Naive thymus-derived CD8-positive, alpha-beta T cell (primary cell): ENCODE results near the gene KDM4C. TPM values are rescaled to one million over a fixed set of nuclear protein-coding genes. Genes with fewer than 3 reads are reported as not detected.

Experiments used
- ATAC-seq, 2 donors: fragments of 150-1000 bp; cut with Tn5 transposase in 1 of 2; sonication (Bioruptor Pico), chemical (Tn5 transposase) in 1 of 2; 1 replicate in 1 of 2; 2 replicates in 1 of 2; pipeline ENCODE4 v1.10.0; 2021; ENCODE audit warnings: mild to moderate bottlenecking in 2 of 2, moderate library complexity in 2 of 2
- POLR2A ChIA-PET: fragments of 350-600 bp; sonication (Branson Sonifier 250); formaldehyde crosslinking; loops from one replicate; lab custom pipeline; 2021; ENCODE audit warnings: antibody characterized with exemption; lab: Charles Lee
- DNase-seq, 10 donors: peaks; one replicate each; pipeline versions ENCODE4 v3.0.0 to v3.0.0-alpha.2; 2020 to 2022
- H3K27ac Mint-ChIP-seq, 10 donors: one replicate each; pipeline ENCODE4 v1.8.0; 2020 to 2022; ENCODE audit warnings: mild to moderate bottlenecking in 10 of 10, mixed read lengths in 10 of 10, moderate library complexity in 4 of 10, inconsistent platforms in 1 of 10
- H3K27me3 Mint-ChIP-seq, 5 donors: one replicate each; pipeline ENCODE4 v1.8.0; 2021 to 2022; ENCODE audit warnings: mixed read lengths in 5 of 5
- H3K36me3 Mint-ChIP-seq, 3 donors: one replicate each; pipeline ENCODE4 v1.8.0; 2020 to 2022; ENCODE audit warnings: mixed read lengths in 3 of 3, mild to moderate bottlenecking in 2 of 3, inconsistent platforms in 1 of 3
- H3K4me1 Mint-ChIP-seq, 4 donors: one replicate each; pipeline ENCODE4 v1.8.0; 2021 to 2022; ENCODE audit warnings: mixed read lengths in 4 of 4
- H3K4me3 Mint-ChIP-seq, 10 donors: one replicate each; pipeline ENCODE4 v1.8.0; 2020 to 2022; ENCODE audit warnings: mild to moderate bottlenecking in 10 of 10, mixed read lengths in 10 of 10, moderate library complexity in 6 of 10, inconsistent platforms in 1 of 10
- H3K9me3 Mint-ChIP-seq, 9 donors: one replicate each; pipeline ENCODE4 v1.8.0; 2020 to 2022; ENCODE audit warnings: mixed read lengths in 9 of 9, mild to moderate bottlenecking in 3 of 9, inconsistent platforms in 1 of 9, moderate library complexity in 1 of 9
- polyA plus RNA-seq, 3 donors: library from polyadenylated mRNA; unstranded; fragments of 300-500 nt; fragmentation: Illumina TruSeq; gene quantifications; one replicate each; pipeline ENCODE4 v1.2.3, GENCODE V29; 2021
- total RNA-seq, 8 experiments: library from RNA in 2 of 8; stranded (reverse) in 2 of 8; gene quantifications; one replicate each; pipeline ENCODE4 v1.2.3 and lab custom pipeline; 2021 to 2026

KDM4C gene
- total and polyA plus RNA-seq, 5 experiments from 2014 or later: 27.5 to 83.6 (median 27.8) TPM

GRCh38 chr9:7165331-7165975 lies 407.7 kb downstream of the KDM4C start:
- Mint-ChIP-seq H3K4me1 (peaks cover 0 to 5% (median 2%) of the 10 kb centered on the region in 4 donors), H3K27me3 (no peaks in the 10 kb centered on the region), H3K9me3 (no peaks in the 10 kb centered on the region), H3K4me3 (no peak overlapping the region), H3K36me3 (peaks cover 18 to 65% (median 40%) of the 10 kb centered on the region in 3 donors), H3K27ac (no peak overlapping the region)
- no peak for DNase-seq
- POLR2A ChIA-PET: no interaction called here
- ATAC-seq: no peak

GRCh38 chr9:7166074-7166473 lies 408.3 kb downstream of the KDM4C start:
- Mint-ChIP-seq H3K27ac (no peak overlapping the region), H3K9me3 (no peaks in the 10 kb centered on the region), H3K36me3 (peaks cover 18 to 70% (median 43%) of the 10 kb centered on the region in 3 donors), H3K4me1 (peaks cover 0 to 5% (median 2%) of the 10 kb centered on the region in 4 donors), H3K4me3 (no peak overlapping the region), H3K27me3 (no peaks in the 10 kb centered on the region)
- POLR2A ChIA-PET: no interaction called here
- DNase-seq: no peak
- ATAC-seq: no peak

GRCh38 chr9:7169717-7170389 lies 412.1 kb downstream of the KDM4C start:
- Mint-ChIP-seq H3K9me3 (no peaks in the 10 kb centered on the region), H3K27me3 (no peaks in the 10 kb centered on the region), H3K27ac (peak overlapping the region in 1 of 10 donors; percentile 28), H3K4me3 (no peak overlapping the region), H3K4me1 (peaks cover 0 to 1% (median 0%) of the 10 kb centered on the region in 4 donors), H3K36me3 (peaks cover 31 to 83% (median 64%) of the 10 kb centered on the region in 3 donors)
- no peak for DNase-seq
- POLR2A ChIA-PET: no interaction called here
- ATAC-seq: no peak

GRCh38 chr9:7171396-7172153 lies 413.8 kb downstream of the KDM4C start:
- Mint-ChIP-seq H3K9me3 (no peaks in the 10 kb centered on the region), H3K4me1 (no peaks in the 10 kb centered on the region), H3K36me3 (peaks cover 29 to 82% (median 68%) of the 10 kb centered on the region in 3 donors), H3K27ac (peak overlapping the region in 4 of 10 donors; percentile 10 to 31 (median 26)), H3K27me3 (no peaks in the 10 kb centered on the region), H3K4me3 (no peak overlapping the region)
- DNase-seq: no peak
- no peak for ATAC-seq
- POLR2A ChIA-PET: interaction anchor here (0.7 kb wide), 1 partner anchor 24 kb away, joined by 3 read pairs; no protein-coding TSS in a partner anchor

GRCh38 chr9:7172154-7173115 lies 414.7 kb downstream of the KDM4C start:
- ATAC-seq (no peak), DNase-seq (no peak)
- H3K27ac Mint-ChIP-seq: peak overlapping the region in 4 of 10 donors; percentile 10 to 58 (median 32)
- H3K9me3 Mint-ChIP-seq: no peaks in the 10 kb centered on the region
- H3K36me3 Mint-ChIP-seq: peaks cover 29 to 86% (median 74%) of the 10 kb centered on the region in 3 donors
- no peaks in the 10 kb centered on the region for H3K4me1 Mint-ChIP-seq
- H3K4me3 Mint-ChIP-seq: no peak overlapping the region
- no peaks in the 10 kb centered on the region for H3K27me3 Mint-ChIP-seq
- POLR2A ChIA-PET: interaction anchor here (0.7 kb wide), 1 partner anchor 25 kb away, joined by 3 read pairs; no protein-coding TSS in a partner anchor

- Mint-ChIP-seq H3K27me3 (no peaks in the 10 kb centered on the region), H3K4me3 (no peak overlapping the region), H3K27ac (peak overlapping the region in 5 of 10 donors; percentile 24 to 58 (median 37)), H3K36me3 (peaks cover 33 to 85% (median 79%) of the 10 kb centered on the region in 3 donors), H3K9me3 (peaks cover 0 to 2% (median 0%) of the 10 kb centered on the region in 9 donors), H3K4me1 (no peaks in the 10 kb centered on the region)
- POLR2A ChIA-PET: no interaction called here
- ATAC-seq (no peak), DNase-seq (no peak)
These were observed 415.4 kb downstream of the KDM4C start for GRCh38 chr9:7173139-7173538.

GRCh38 chr9:7174301-7174700 lies 416.5 kb downstream of the KDM4C start:
- POLR2A ChIA-PET: no interaction called here
- no peak overlapping the region for H3K4me3 Mint-ChIP-seq
- no peaks in the 10 kb centered on the region for H3K27me3 Mint-ChIP-seq
- H3K36me3 Mint-ChIP-seq: peaks cover 39 to 86% (median 84%) of the 10 kb centered on the region in 3 donors
- peaks cover 0 to 5% (median 0%) of the 10 kb centered on the region in 9 donors for H3K9me3 Mint-ChIP-seq
- no peak for DNase-seq
- H3K27ac Mint-ChIP-seq: peak overlapping the region in 5 of 10 donors; percentile 1 to 54 (median 35)
- peaks cover 0 to 3% (median 0%) of the 10 kb centered on the region in 4 donors for H3K4me1 Mint-ChIP-seq
- no peak for ATAC-seq

- Mint-ChIP-seq H3K27ac (peak overlapping the region in 5 of 10 donors; percentile 4 to 57 (median 47)), H3K36me3 (peaks cover 38 to 84% (median 84%) of the 10 kb centered on the region in 3 donors), H3K27me3 (no peaks in the 10 kb centered on the region), H3K4me1 (peaks cover 0 to 3% (median 0%) of the 10 kb centered on the region in 4 donors), H3K4me3 (no peak overlapping the region), H3K9me3 (peaks cover 0 to 10% (median under 1%) of the 10 kb centered on the region in 9 donors)
- no peak for ATAC-seq
- POLR2A ChIA-PET: no interaction called here
- DNase-seq: no peak
These were observed 417.1 kb downstream of the KDM4C start for GRCh38 chr9:7174884-7175283.

GRCh38 chr9:7176561-7176960 lies 418.8 kb downstream of the KDM4C start:
- Mint-ChIP-seq H3K4me1 (peaks cover 0 to 3% (median 0%) of the 10 kb centered on the region in 4 donors), H3K27me3 (no peaks in the 10 kb centered on the region), H3K36me3 (peaks cover 43 to 82% (median 78%) of the 10 kb centered on the region in 3 donors), H3K4me3 (no peak overlapping the region), H3K9me3 (peaks cover 0 to 25% (median 4%) of the 10 kb centered on the region in 9 donors), H3K27ac (no peak overlapping the region)
- no peak for DNase-seq
- no peak for ATAC-seq
- POLR2A ChIA-PET: no interaction called here

- peaks cover 0 to 3% (median 0%) of the 10 kb centered on the region in 4 donors for H3K4me1 Mint-ChIP-seq
- H3K9me3 Mint-ChIP-seq: peaks cover 0 to 30% (median 10%) of the 10 kb centered on the region in 9 donors
- peaks cover 51 to 84% (median 73%) of the 10 kb centered on the region in 3 donors for H3K36me3 Mint-ChIP-seq
- no peak for DNase-seq
- POLR2A ChIA-PET: no interaction called here
- no peak overlapping the region for H3K4me3 Mint-ChIP-seq
- peak overlapping the region in 1 of 10 donors; percentile 42 for H3K27ac Mint-ChIP-seq
- no peak for ATAC-seq
- H3K27me3 Mint-ChIP-seq: no peaks in the 10 kb centered on the region
These were observed 419.6 kb downstream of the KDM4C start for GRCh38 chr9:7177383-7177782.

- peaks cover 0 to 41% (median 14%) of the 10 kb centered on the region in 9 donors for H3K9me3 Mint-ChIP-seq
- peaks cover 0 to 3% (median 0%) of the 10 kb centered on the region in 4 donors for H3K4me1 Mint-ChIP-seq
- H3K27ac Mint-ChIP-seq: peak overlapping the region in 4 of 10 donors; percentile 3 to 81 (median 34)
- H3K4me3 Mint-ChIP-seq: no peak overlapping the region
- POLR2A ChIA-PET: no interaction called here
- H3K27me3 Mint-ChIP-seq: no peaks in the 10 kb centered on the region
- DNase-seq (no peak), ATAC-seq (no peak)
- peaks cover 59 to 81% (median 66%) of the 10 kb centered on the region in 3 donors for H3K36me3 Mint-ChIP-seq
These were observed 421.0 kb downstream of the KDM4C start for GRCh38 chr9:7178729-7179128.
